Measurements from ENCODE around the gene REEP3.

GRCh38 chr10:63528084-63528744, 7.0 kb downstream of the REEP3 start:
- TF ChIP-seq CTCF (IDR thresholded peaks at IDR 0.05; ENCODE audit: low read length) (no peak), EZH2 (IDR thresholded peaks at IDR 0.05; ENCODE audit: borderline replicate concordance, low read length) (no peak)
